GM12878 (cell line): Measurements from ENCODE around the gene CTXN1. TPM values are rescaled to one million over a fixed set of nuclear protein-coding genes. Genes with fewer than 3 reads are reported as not detected.

Source experiments
- ATAC-seq: fragments of 200-7000 bp; cut with Tn5 transposase; 3 replicates; pipeline ENCODE4 v1.9.1; 2020; ENCODE audit warnings: mild to moderate bottlenecking, moderate library complexity
- BruUV-seq: library from RNA; stranded (reverse); fragments of 400-500 nt; replicated peaks from 2 replicates; lab custom pipeline; 2021; lab: Mats Ljungman, UMichigan
- CTCF ChIA-PET: fragments of 300-600 bp; sonication (Branson Sonifier 250); formaldehyde crosslinking; extraction: SDS; loops from one replicate; lab custom pipeline; 2021; ENCODE audit warnings: inconsistent platforms; lab: Yijun Ruan, JAX
- POLR2A ChIA-PET: fragments of 350-600 bp; formaldehyde crosslinking; extraction: SDS; loops from one replicate; lab custom pipeline; 2021; ENCODE audit warnings: inconsistent platforms; lab: Charles Lee
- RAD21 ChIA-PET: fragments of 300-600 bp; sonication (Branson Sonifier 250); formaldehyde crosslinking; loops from one replicate; lab custom pipeline; 2023; ENCODE audit warnings: antibody characterized with exemption; ENCODE audit not compliant: unreplicated experiment; lab: Charles Lee
- SMC1A ChIA-PET: fragments of 300-600 bp; sonication (Branson Sonifier 250); formaldehyde crosslinking; loops from one replicate; lab custom pipeline; 2023; ENCODE audit not compliant: unreplicated experiment, uncharacterized antibody; lab: Charles Lee
- DNase-seq: peaks from one replicate; pipeline ENCODE4 v3.0.0-alpha.2; 2011; ENCODE audit warnings: low read depth, low spot score
- FAIRE-seq: peaks from 3 replicates; lab custom pipeline; 2011; peaks lifted over from hg19 to GRCh38; lab: Jason Lieb, UNC
- H2AFZ ChIP-seq: 2 replicates; pipeline ENCODE4 v1.6.0; 2011; ENCODE audit warnings: low read depth, low read length, control low read depth; ENCODE audit not compliant: control insufficient read depth
- H3K27ac ChIP-seq: 2 replicates; pipeline ENCODE4 v1.5.1; 2011; ENCODE audit warnings: control low read depth; ENCODE audit not compliant: control insufficient read depth, insufficient read depth
- H3K27me3 ChIP-seq, 2 experiments: replicated peaks in 1 of 2; 2 replicates each; pipeline versions ENCODE4 v1.6.0 to v1.6.1; 2011; ENCODE audit warnings: low read length in 1 of 2; ENCODE audit not compliant: control insufficient read depth in 2 of 2, insufficient read depth in 2 of 2
- H3K36me3 ChIP-seq, 2 experiments: 2 replicates each; pipeline ENCODE4 v1.5.1; 2011; ENCODE audit warnings: low read length in 1 of 2; ENCODE audit not compliant: control insufficient read depth in 2 of 2, insufficient read depth in 2 of 2
- H3K4me1 ChIP-seq: 2 replicates; pipeline ENCODE4 v1.6.1; 2011; ENCODE audit warnings: mild to moderate bottlenecking, low read length, moderate library complexity, mixed read lengths; ENCODE audit not compliant: control insufficient read depth, insufficient read depth
- H3K4me2 ChIP-seq: 2 replicates; pipeline ENCODE4 v1.6.0; 2011; ENCODE audit warnings: control low read depth; ENCODE audit not compliant: control insufficient read depth, insufficient read depth
- H3K4me3 ChIP-seq: fragments of 200-600 bp; sonication (generic); 2 replicates; pipeline ENCODE4 v1.5.1; 2016
- H3K79me2 ChIP-seq: 2 replicates; pipeline ENCODE4 v1.6.0; 2011; ENCODE audit warnings: low read length; ENCODE audit not compliant: control insufficient read depth, insufficient read depth
- H3K9ac ChIP-seq: 2 replicates; pipeline ENCODE4 v1.8.0; 2011; ENCODE audit warnings: low read length, control low read depth, mixed read lengths; ENCODE audit not compliant: control insufficient read depth, insufficient read depth
- H3K9me3 ChIP-seq: replicated peaks from 3 replicates; pipeline ENCODE4 v1.5.1; 2011; ENCODE audit warnings: mild to moderate bottlenecking, low read length; ENCODE audit not compliant: control insufficient read depth, insufficient read depth
- H4K20me1 ChIP-seq: 2 replicates; pipeline ENCODE4 v1.6.0; 2011; ENCODE audit not compliant: control insufficient read depth, insufficient read depth
- ZNF384 ChIP-seq: IDR thresholded peaks from 2 replicates; pipeline ENCODE4 v1.6.1; 2012; ENCODE audit warnings: low read depth, mild to moderate bottlenecking, low read length, improper control_type of control experiment, borderline replicate concordance
- ZSCAN29 ChIP-seq: fragments of 450-650 bp; IDR thresholded peaks from 2 replicates; pipeline ENCODE4 v1.6.1; 2017; ENCODE audit warnings: mild to moderate bottlenecking, moderate library complexity
- WGBS: methylation state at CpG from one replicate; pipeline ENCODE4 v1.1.6; 2016; ENCODE audit warnings: low lambda C conversion rate; ENCODE audit not compliant: insufficient replicate concordance, insufficient coverage; ENCODE audit errors: missing lambda C conversion rate; 5-methylcytosine and 5-hydroxymethylcytosine counted together
- in situ Hi-C: fragments of 300-500 bp; cut with MboI; formaldehyde crosslinking; loops from 9 replicates; pipeline ENCODE4 v1.14.3; 2018; ENCODE audit warnings: mixed read lengths
- intact Hi-C: fragments of 100-400 bp; cut with micrococcal nuclease; formaldehyde crosslinking; loops from one replicate; pipeline ENCODE4 v1.14.2; 2022; ENCODE audit not compliant: unreplicated experiment
- polyA plus RNA-seq, 11 experiments: library from polyadenylated mRNA; depleted of rRNA in 4 of 11; unstranded in 6 of 11; stranded (reverse) in 5 of 11; fragments of >200 nt; fragmentation: Nextera tagmentation in 4 of 11; fragmentation: Illumina TruSeq in 1 of 11; extraction: Ambion mirVana in 4 of 11; extraction: Trizol in 1 of 11; gene quantifications; 1 replicate in 1 of 11; 2 replicates in 10 of 11; pipeline versions ENCODE4 v1.2.1 to v1.2.3, GENCODE V29; 2011 to 2016; ENCODE audit warnings: inconsistent platforms in 2 of 11, missing spikeins in 2 of 11, low read depth in 1 of 11
- total RNA-seq, 4 experiments: library from RNA; depleted of rRNA in 3 of 4; stranded (reverse); fragments of >200 nt in 3 of 4; fragmentation: Illumina TruSeq in 1 of 4; extraction: Trizol in 1 of 4; gene quantifications; 2 replicates each; pipeline versions ENCODE4 v1.2.1 to v1.2.3, GENCODE V29; 2013 to 2021
- TF ChIP-seq, protein P1 (sequence below): fragments of 150-350 bp; IDR thresholded peaks from 2 replicates; pipeline ENCODE4 v1.6.1; 2016; ENCODE audit warnings: low read depth, low read length
- TF ChIP-seq, protein P2 (sequence below): IDR thresholded peaks from 2 replicates; pipeline ENCODE4 v1.6.1; 2011; ENCODE audit warnings: low read depth, mild to moderate bottlenecking, low read length, moderate library complexity, borderline replicate concordance; ENCODE audit errors: extremely low read depth
- TF ChIP-seq, protein P3 (sequence below): IDR thresholded peaks from 2 replicates; pipeline ENCODE4 v1.6.1; 2012; ENCODE audit warnings: improper control_type of control experiment, low read depth, low read length; ENCODE audit not compliant: insufficient replicate concordance

CTXN1 gene
- total and polyA plus RNA-seq, 10 of the 15 experiments (the other 5 are each of a cell fraction or from before 2014, with no cell fraction given): 0.04 to 1.0 (median 0.38) TPM; not detected in 4

DNA sequence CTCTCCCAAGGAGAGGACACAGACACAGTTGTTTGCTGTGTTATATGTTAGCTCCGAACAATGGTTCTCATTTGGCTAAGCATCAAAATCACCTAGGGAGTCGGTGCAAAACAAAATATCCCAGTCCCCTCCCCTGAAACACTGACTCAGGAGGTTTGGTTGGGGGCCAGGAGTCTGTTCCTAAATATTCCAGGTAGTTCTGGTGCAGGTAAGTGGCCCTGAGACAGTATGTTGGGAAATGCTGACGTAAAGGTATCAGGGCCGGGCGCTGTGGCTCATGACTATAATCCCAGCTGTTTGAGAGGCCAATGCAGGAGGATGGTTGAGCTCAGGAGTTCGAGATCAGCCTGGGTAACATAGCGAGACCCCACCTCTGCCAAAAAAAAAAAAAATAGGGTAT is 24.6 kb downstream of the CTXN1 start:
- no peaks in the 10 kb centered on the region for H3K27me3 ChIP-seq
- H3K27ac ChIP-seq: no peak overlapping the region
- no peaks in the 10 kb centered on the region for H3K36me3 ChIP-seq
- H4K20me1 ChIP-seq: peaks cover 9% of the 10 kb centered on the region; the same call in 1 of the 2 replicates
- RAD21 ChIA-PET: interaction anchor here (1.2 to 1.9 kb wide), 2 partner anchors 20 to 333 kb away, joined by 3 to 4 read pairs; no protein-coding TSS in a partner anchor
- BruUV-seq: no TSS peak
- no peak overlapping the region for H3K4me3 ChIP-seq
- CTCF ChIA-PET: interaction anchor here (0.6 to 3.3 kb wide), 6 partner anchors 11 to 39 kb away, joined by 3 to 8 read pairs (median 3); partner anchors contain the start of gene SNAPC2
- in situ Hi-C loops: no loop called here
- no peak overlapping the region for H3K9ac ChIP-seq
- FAIRE-seq: no peak
- intact Hi-C loops: loop anchor here (10.0 kb wide), 1 partner anchor 217 kb away; the partner anchor contains the start of gene TRAPPC5
- no peak overlapping the region for H3K4me2 ChIP-seq
- H3K9me3 ChIP-seq: no peaks in the 10 kb centered on the region
- POLR2A ChIA-PET: interaction anchor here (0.7 kb wide), 1 partner anchor 101 kb away, joined by 3 read pairs; no protein-coding TSS in a partner anchor
- SMC1A ChIA-PET: no interaction called here
- no peak for TF ChIP-seq ZNF384
- H3K4me1 ChIP-seq: peaks cover 14% of the 10 kb centered on the region
- 84% methylated on average over 7 of the region's 7 CpGs for WGBS
- ATAC-seq: no peak
- DNase-seq: no peak
- peaks cover 31% of the 10 kb centered on the region for H3K79me2 ChIP-seq
- no peak overlapping the region for H2AFZ ChIP-seq

DNA sequence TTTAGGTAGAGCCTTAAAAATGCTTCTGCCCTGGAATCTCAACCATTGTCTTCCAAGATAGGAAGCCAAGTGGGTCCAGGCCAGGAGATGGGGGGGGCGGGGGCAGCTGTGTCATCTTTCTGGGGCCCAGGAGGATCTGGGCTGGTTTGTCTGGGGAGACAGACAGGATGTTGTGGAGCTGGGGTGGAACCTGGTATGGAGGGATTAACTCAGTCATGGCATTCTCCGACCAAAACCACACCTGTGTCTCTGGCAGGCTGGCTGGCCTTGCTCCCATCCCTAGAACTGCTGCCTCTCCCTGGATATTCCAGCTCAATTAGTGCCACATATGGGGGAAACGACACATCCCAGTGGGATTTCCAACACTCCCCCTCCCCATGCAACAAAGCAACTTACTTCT is 25.0 kb downstream of the CTXN1 start:
- Histone ChIP-seq H3K9ac (no peak overlapping the region), H3K27ac (no peak overlapping the region), H3K27me3 (no peaks in the 10 kb centered on the region), H3K4me3 (no peak overlapping the region), H4K20me1 (peaks cover 9% of the 10 kb centered on the region; the same call in 1 of the 2 replicates), H3K4me1 (peaks cover 14% of the 10 kb centered on the region), H2AFZ (no peak overlapping the region), H3K79me2 (peaks cover 27% of the 10 kb centered on the region), H3K4me2 (no peak overlapping the region), H3K9me3 (no peaks in the 10 kb centered on the region), H3K36me3 (no peaks in the 10 kb centered on the region)
- 45% methylated on average over 3 of the region's 3 CpGs for WGBS
- BruUV-seq: no TSS peak
- ChIA-PET SMC1A (no interaction called here), CTCF (interaction anchor here (0.6 to 3.3 kb wide), 4 partner anchors 10 to 28 kb away, joined by 3 to 8 read pairs (median 4); partner anchors contain the start of gene SNAPC2), RAD21 (interaction anchor here (1.2 to 1.9 kb wide), 2 partner anchors 20 to 333 kb away, joined by 3 to 4 read pairs; no protein-coding TSS in a partner anchor), POLR2A (interaction anchor here (0.7 kb wide), 1 partner anchor 101 kb away, joined by 3 read pairs; no protein-coding TSS in a partner anchor)
- intact Hi-C loops: loop anchor here (10.0 kb wide), 1 partner anchor 216 kb away; the partner anchor contains the start of gene TRAPPC5
- ATAC-seq (no peak), FAIRE-seq (no peak), DNase-seq (no peak)
- in situ Hi-C loops: no loop called here
- TF ChIP-seq, protein P1, sequence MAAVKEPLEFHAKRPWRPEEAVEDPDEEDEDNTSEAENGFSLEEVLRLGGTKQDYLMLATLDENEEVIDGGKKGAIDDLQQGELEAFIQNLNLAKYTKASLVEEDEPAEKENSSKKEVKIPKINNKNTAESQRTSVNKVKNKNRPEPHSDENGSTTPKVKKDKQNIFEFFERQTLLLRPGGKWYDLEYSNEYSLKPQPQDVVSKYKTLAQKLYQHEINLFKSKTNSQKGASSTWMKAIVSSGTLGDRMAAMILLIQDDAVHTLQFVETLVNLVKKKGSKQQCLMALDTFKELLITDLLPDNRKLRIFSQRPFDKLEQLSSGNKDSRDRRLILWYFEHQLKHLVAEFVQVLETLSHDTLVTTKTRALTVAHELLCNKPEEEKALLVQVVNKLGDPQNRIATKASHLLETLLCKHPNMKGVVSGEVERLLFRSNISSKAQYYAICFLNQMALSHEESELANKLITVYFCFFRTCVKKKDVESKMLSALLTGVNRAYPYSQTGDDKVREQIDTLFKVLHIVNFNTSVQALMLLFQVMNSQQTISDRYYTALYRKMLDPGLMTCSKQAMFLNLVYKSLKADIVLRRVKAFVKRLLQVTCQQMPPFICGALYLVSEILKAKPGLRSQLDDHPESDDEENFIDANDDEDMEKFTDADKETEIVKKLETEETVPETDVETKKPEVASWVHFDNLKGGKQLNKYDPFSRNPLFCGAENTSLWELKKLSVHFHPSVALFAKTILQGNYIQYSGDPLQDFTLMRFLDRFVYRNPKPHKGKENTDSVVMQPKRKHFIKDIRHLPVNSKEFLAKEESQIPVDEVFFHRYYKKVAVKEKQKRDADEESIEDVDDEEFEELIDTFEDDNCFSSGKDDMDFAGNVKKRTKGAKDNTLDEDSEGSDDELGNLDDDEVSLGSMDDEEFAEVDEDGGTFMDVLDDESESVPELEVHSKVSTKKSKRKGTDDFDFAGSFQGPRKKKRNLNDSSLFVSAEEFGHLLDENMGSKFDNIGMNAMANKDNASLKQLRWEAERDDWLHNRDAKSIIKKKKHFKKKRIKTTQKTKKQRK: no peak
- TF ChIP-seq, protein P2, sequence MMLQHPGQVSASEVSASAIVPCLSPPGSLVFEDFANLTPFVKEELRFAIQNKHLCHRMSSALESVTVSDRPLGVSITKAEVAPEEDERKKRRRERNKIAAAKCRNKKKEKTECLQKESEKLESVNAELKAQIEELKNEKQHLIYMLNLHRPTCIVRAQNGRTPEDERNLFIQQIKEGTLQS: no peak
- TF ChIP-seq, protein P3, sequence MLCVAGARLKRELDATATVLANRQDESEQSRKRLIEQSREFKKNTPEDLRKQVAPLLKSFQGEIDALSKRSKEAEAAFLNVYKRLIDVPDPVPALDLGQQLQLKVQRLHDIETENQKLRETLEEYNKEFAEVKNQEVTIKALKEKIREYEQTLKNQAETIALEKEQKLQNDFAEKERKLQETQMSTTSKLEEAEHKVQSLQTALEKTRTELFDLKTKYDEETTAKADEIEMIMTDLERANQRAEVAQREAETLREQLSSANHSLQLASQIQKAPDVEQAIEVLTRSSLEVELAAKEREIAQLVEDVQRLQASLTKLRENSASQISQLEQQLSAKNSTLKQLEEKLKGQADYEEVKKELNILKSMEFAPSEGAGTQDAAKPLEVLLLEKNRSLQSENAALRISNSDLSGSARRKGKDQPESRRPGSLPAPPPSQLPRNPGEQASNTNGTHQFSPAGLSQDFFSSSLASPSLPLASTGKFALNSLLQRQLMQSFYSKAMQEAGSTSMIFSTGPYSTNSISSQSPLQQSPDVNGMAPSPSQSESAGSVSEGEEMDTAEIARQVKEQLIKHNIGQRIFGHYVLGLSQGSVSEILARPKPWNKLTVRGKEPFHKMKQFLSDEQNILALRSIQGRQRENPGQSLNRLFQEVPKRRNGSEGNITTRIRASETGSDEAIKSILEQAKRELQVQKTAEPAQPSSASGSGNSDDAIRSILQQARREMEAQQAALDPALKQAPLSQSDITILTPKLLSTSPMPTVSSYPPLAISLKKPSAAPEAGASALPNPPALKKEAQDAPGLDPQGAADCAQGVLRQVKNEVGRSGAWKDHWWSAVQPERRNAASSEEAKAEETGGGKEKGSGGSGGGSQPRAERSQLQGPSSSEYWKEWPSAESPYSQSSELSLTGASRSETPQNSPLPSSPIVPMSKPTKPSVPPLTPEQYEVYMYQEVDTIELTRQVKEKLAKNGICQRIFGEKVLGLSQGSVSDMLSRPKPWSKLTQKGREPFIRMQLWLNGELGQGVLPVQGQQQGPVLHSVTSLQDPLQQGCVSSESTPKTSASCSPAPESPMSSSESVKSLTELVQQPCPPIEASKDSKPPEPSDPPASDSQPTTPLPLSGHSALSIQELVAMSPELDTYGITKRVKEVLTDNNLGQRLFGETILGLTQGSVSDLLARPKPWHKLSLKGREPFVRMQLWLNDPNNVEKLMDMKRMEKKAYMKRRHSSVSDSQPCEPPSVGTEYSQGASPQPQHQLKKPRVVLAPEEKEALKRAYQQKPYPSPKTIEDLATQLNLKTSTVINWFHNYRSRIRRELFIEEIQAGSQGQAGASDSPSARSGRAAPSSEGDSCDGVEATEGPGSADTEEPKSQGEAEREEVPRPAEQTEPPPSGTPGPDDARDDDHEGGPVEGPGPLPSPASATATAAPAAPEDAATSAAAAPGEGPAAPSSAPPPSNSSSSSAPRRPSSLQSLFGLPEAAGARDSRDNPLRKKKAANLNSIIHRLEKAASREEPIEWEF: no peak
- no peak for TF ChIP-seq ZSCAN29
